Esophagus squamous epithelium (tissue), 5 donors: ENCODE data around the gene SMIM28. TPM values are rescaled to one million over a fixed set of nuclear protein-coding genes. Genes with fewer than 3 reads are reported as not detected.

Experiments used
- DNase-seq: peaks from one replicate; lab custom pipeline; 2025; lab: John Stamatoyannopoulos, UW
- H3K27ac ChIP-seq, 4 donors: fragments of 200-600 bp; sonication (generic); one replicate each; pipeline ENCODE4 v1.5.1; 2016 to 2019; ENCODE audit warnings: mild to moderate bottlenecking in 1 of 4
- H3K27me3 ChIP-seq, 4 donors: fragments of 200-600 bp; sonication (generic); 1 replicate in 3 of 4; 2 replicates in 1 of 4; pipeline versions ENCODE4 v1.5.1 to v1.6.0; 2017 to 2021; ENCODE audit warnings: antibody characterized with exemption in 1 of 4
- H3K36me3 ChIP-seq, 3 donors: fragments of 200-600 bp; sonication (generic); one replicate each; pipeline ENCODE4 v1.5.1; 2016 to 2019
- H3K4me1 ChIP-seq, 3 donors: fragments of 200-600 bp; sonication (generic); one replicate each; pipeline ENCODE4 v1.5.1; 2017 to 2019
- H3K4me3 ChIP-seq, 4 donors: fragments of 200-600 bp; sonication (generic); 1 replicate in 3 of 4; 2 replicates in 1 of 4; pipeline ENCODE4 v1.5.1; 2016 to 2019; ENCODE audit warnings: mild to moderate bottlenecking in 2 of 4, moderate library complexity in 1 of 4
- H3K9me3 ChIP-seq, 3 donors: fragments of 200-600 bp; sonication (generic); one replicate each; pipeline ENCODE4 v1.5.1; 2016 to 2019
- CTCF ChIP-seq, 6 experiments: fragments of 450-650 bp in 4 of 6; fragments of 200-600 bp in 2 of 6; sonication (generic) in 2 of 6; IDR thresholded peaks; one replicate each; pipeline ENCODE4 v1.5.1; 2016 to 2019; ENCODE audit warnings: antibody characterized with exemption in 6 of 6, mild to moderate bottlenecking in 4 of 6, moderate library complexity in 4 of 6
- POLR2A ChIP-seq, 4 donors: fragments of 450-650 bp; IDR thresholded peaks; one replicate each; pipeline ENCODE4 v1.6.1; 2017; ENCODE audit warnings: antibody characterized with exemption in 4 of 4, mild to moderate bottlenecking in 4 of 4, moderate library complexity in 3 of 4
- WGBS, 2 donors: methylation state at CpG; one replicate each; pipeline ENCODE4 v1.1.5; 2018; 5-methylcytosine and 5-hydroxymethylcytosine counted together
- intact Hi-C: fragments of 100-400 bp; cut with DNase I; formaldehyde crosslinking; loops from one replicate; pipeline ENCODE4 v1.15.0; 2022
- total RNA-seq, 4 donors: library from RNA; depleted of rRNA; stranded (reverse); fragments of >200 nt; gene quantifications; one replicate each; pipeline ENCODE4 v1.1.0, GENCODE V29; 2016
- donor health status: DM: yes; HTN: yes; CAD: no.

SMIM28 gene
- total RNA-seq, 4 donors from 2014 or later, result not detected

DNA sequence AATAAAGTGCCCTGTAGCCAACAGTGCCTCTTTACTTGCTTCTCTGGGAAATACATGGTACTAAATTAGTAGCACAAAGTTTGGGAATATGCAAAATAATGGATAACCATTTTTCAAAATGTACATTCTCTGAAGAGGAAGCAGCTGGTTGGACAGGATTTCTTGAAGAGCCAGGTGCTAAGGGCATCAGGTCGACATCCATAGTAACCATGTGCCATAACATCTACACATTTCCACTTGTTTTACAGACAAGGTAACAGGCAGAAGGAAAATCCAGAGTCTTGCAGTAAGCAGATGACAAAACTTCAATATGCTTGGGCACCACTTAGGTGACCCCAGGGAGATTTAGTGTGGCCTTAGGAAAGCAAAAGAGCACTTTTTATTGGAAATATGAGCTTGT lies 36.5 kb upstream of the SMIM28 start:
- WGBS, 2 donors, result 64 to 67% methylated on average over 1 of the region's 1 CpG
- Histone ChIP-seq H3K4me3 (no peak overlapping the region), H3K4me1 (no peaks in the 10 kb centered on the region), H3K27me3 (no peaks in the 10 kb centered on the region), H3K27ac (no peak overlapping the region), H3K36me3 (no peaks in the 10 kb centered on the region), H3K9me3 (no peaks in the 10 kb centered on the region)
- DNase-seq, result no peak
- TF ChIP-seq POLR2A (IDR thresholded peaks at IDR 0.05) (no peak), CTCF (IDR thresholded peaks at IDR 0.05) (no peak)
- intact Hi-C loops, result no loop called here

- intact Hi-C loops, result no loop called here
- no peaks in the 10 kb centered on the region for H3K36me3 ChIP-seq
- no peaks in the 10 kb centered on the region for H3K27me3 ChIP-seq
- DNase-seq, result no peak
- TF ChIP-seq POLR2A (IDR thresholded peaks at IDR 0.05), result no peak
- no peak for TF ChIP-seq CTCF (IDR thresholded peaks at IDR 0.05)
- no peaks in the 10 kb centered on the region for H3K4me1 ChIP-seq
- no peak overlapping the region for H3K27ac ChIP-seq
- no peak overlapping the region for H3K4me3 ChIP-seq
- H3K9me3 ChIP-seq, result no peaks in the 10 kb centered on the region
Measured at GRCh38 chr6:138343112-138343511, 34.6 kb upstream of the SMIM28 start.

- DNase-seq, result no peak
- Histone ChIP-seq H3K4me1 (no peaks in the 10 kb centered on the region), H3K9me3 (no peaks in the 10 kb centered on the region), H3K36me3 (no peaks in the 10 kb centered on the region), H3K4me3 (no peak overlapping the region), H3K27me3 (no peaks in the 10 kb centered on the region), H3K27ac (no peak overlapping the region)
- TF ChIP-seq POLR2A (IDR thresholded peaks at IDR 0.05) (no peak), CTCF (IDR thresholded peaks at IDR 0.05) (no peak)
- 61 to 74% methylated on average over 2 of the region's 2 CpGs for WGBS, 2 donors
- intact Hi-C loops, result no loop called here
Measured at GRCh38 chr6:138345565-138346285, 32.0 kb upstream of the SMIM28 start.

DNA sequence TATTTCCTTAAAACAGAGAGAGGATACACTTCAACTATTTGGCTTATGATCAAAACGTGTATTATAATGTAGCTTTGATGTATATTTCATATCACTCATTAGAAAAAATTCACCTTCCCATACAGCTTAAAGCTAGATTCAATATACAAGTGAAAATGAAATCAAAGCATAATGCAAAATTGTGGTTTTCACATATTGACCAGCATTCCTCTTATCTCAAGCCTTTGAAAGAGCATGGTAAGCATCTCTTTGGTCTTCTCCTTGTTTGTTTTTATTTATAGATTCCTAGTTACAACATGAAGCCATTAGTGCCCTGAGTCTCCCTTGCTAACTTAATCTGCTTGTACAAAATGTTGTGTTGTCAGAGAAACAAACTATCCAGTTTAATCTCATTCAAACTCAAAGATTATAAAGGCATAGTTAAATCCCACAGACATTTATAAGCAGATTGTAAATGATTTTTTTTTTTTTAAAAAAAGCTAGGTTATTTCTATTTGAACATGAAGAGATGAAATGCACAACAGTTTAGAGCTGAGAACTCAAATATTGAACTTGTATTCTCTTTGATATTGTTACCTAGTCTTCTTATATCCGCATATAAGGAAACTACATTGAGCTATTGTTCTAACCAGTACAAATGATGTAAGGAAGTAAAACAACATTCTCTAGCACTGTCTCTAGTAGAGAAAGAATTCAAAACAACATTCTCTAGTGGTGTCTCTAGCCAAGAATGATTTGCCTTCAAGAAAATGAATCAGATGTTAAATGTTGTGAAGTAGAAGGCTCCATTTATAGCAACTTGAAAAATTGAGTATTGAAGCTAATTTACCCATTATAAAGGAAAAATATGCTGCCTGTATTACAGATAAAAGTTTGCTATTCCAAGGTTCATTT lies 31.2 kb upstream of the SMIM28 start:
- no peaks in the 10 kb centered on the region for H3K27me3 ChIP-seq

More for the DNA sequence above, 31.2 kb upstream of the SMIM28 start:
- no peak for TF ChIP-seq POLR2A (IDR thresholded peaks at IDR 0.05)
- no peak for TF ChIP-seq CTCF (IDR thresholded peaks at IDR 0.05)
- no peak overlapping the region for H3K27ac ChIP-seq
- no peak for DNase-seq
- 60 to 70% methylated on average over 2 of the region's 2 CpGs for WGBS, 2 donors
- no peak overlapping the region for H3K4me3 ChIP-seq
- H3K9me3 ChIP-seq, result no peaks in the 10 kb centered on the region
- H3K36me3 ChIP-seq, result no peaks in the 10 kb centered on the region
- H3K4me1 ChIP-seq, result no peaks in the 10 kb centered on the region
- intact Hi-C loops, result no loop called here
